GM03348 (cell line): Measurements from ENCODE around the gene TOP3A.

Experiments
- DNase-seq: peaks from one replicate; pipeline ENCODE4 v3.0.0; 2012; ENCODE audit warnings: low spot score

TOP3A gene

GRCh38 chr17:18231164-18231563 lies 83.6 kb downstream of the TOP3A start:
- DNase-seq, result no peak

GRCh38 chr17:18230288-18231141 lies 84.3 kb downstream of the TOP3A start:
- DNase-seq, result no peak

- no peak for DNase-seq
These were observed 85.0 kb downstream of the TOP3A start for GRCh38 chr17:18229771-18230170.

- no peak for DNase-seq
These were observed 85.5 kb downstream of the TOP3A start for GRCh38 chr17:18229254-18229653.

- DNase-seq, result no peak
These were observed 86.6 kb downstream of the TOP3A start for GRCh38 chr17:18228176-18228682.

- DNase-seq, result no peak
These were observed 87.2 kb downstream of the TOP3A start for GRCh38 chr17:18227635-18228034.

GRCh38 chr17:18226284-18226945 lies 88.4 kb downstream of the TOP3A start:
- DNase-seq, result peak; percentile 58

GRCh38 chr17:18225642-18226283 lies 89.0 kb downstream of the TOP3A start:
- no peak for DNase-seq

- peak; percentile 100 for DNase-seq
These were observed 89.6 kb downstream of the TOP3A start, which contains the start of gene LLGL1 for GRCh38 chr17:18225121-18225641. Gene LLGL1 (plus strand): TSS chr17:18225635. CDS start chr17:18225683, 48 bp downstream.

- no peak for DNase-seq
These were observed 90.2 kb downstream of the TOP3A start for GRCh38 chr17:18224387-18225120.

- DNase-seq, result no peak
These were observed 90.8 kb downstream of the TOP3A start for GRCh38 chr17:18224053-18224386.
